ENCODE data around the gene ADGRB3. TPM values are rescaled to one million over a fixed set of nuclear protein-coding genes. Genes with fewer than 3 reads are reported as not detected.

Gene ADGRB3
- total and polyA plus RNA-seq, 12 donors = 0.47 to 2.1 (median 0.85) TPM

DNA sequence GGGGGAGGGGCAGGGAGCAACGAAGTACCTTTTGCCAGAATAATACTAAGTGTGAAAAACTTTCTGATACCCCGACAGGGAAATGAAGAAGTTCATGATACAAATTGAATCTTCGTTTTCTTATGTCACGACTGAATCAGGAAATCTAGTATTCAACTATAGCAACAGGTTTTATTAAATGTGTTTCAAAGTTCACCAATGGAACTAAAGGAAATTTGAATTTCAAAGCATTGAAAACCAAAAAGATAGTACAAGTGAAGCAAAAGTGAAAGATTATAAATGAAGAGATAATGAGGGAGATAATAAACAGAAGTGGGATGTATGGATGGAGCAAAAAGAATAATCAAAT is 333.2 kb downstream of the ADGRB3 start:
- Histone ChIP-seq H3K27ac (no peak overlapping the region), H3K9me3 (no peaks in the 10 kb centered on the region), H3K36me3 (no peaks in the 10 kb centered on the region), H3K4me1 (peaks cover 0 to 8% (median 0%) of the 10 kb centered on the region in 9 donors), H3K27me3 (no peaks in the 10 kb centered on the region), H3K4me3 (no peak overlapping the region)
- no peak for DNase-seq
- TF ChIP-seq, protein P1, sequence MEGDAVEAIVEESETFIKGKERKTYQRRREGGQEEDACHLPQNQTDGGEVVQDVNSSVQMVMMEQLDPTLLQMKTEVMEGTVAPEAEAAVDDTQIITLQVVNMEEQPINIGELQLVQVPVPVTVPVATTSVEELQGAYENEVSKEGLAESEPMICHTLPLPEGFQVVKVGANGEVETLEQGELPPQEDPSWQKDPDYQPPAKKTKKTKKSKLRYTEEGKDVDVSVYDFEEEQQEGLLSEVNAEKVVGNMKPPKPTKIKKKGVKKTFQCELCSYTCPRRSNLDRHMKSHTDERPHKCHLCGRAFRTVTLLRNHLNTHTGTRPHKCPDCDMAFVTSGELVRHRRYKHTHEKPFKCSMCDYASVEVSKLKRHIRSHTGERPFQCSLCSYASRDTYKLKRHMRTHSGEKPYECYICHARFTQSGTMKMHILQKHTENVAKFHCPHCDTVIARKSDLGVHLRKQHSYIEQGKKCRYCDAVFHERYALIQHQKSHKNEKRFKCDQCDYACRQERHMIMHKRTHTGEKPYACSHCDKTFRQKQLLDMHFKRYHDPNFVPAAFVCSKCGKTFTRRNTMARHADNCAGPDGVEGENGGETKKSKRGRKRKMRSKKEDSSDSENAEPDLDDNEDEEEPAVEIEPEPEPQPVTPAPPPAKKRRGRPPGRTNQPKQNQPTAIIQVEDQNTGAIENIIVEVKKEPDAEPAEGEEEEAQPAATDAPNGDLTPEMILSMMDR (IDR thresholded peaks at IDR 0.05) = peak in 1 of 9 donors; percentile 16
- intact Hi-C loops (cut with DNase I) = loop anchor here in 6 of 10 donors (2.0 to 10.0 kb wide), 5 partner anchors 91 to 1137 kb away; partner anchors contain the start of gene ADGRB3 (in 3 of the 6)
- no peak for ATAC-seq
- WGBS, 2 donors = 6 to 7% methylated on average over 4 of the region's 4 CpGs

DNA sequence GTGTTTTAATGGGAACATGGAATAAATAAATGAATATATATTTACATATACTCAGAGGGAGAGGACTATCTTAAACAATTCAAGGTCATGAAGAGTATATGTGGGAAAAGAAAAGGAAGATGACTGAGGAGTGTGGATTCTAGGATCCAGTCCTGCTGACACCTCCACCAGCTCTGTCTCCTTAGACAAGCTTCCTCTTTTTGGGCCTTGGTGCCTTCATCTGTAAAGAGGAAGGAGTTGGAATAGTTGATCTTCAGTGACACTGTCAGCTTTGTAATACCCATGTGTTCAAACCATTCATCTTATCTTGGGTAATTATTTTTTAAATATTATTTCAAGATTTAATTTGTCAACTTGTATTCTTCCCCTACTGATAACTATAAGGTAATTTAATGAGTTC is 338.0 kb downstream of the ADGRB3 start:
- no peak for DNase-seq
- Histone ChIP-seq H3K36me3 (no peaks in the 10 kb centered on the region), H3K4me1 (peaks cover 0 to 12% (median 4%) of the 10 kb centered on the region in 9 donors), H3K27me3 (no peaks in the 10 kb centered on the region), H3K4me3 (no peak overlapping the region), H3K27ac (no peak overlapping the region), H3K9me3 (no peaks in the 10 kb centered on the region)
- no peak for ATAC-seq
- intact Hi-C loops (cut with DNase I) = loop anchor here in 4 of 10 donors (10.0 kb wide), 5 partner anchors 192 to 742 kb away; partner anchors contain the start of gene ADGRB3 (in 1 of the 4)
- TF ChIP-seq, protein P1 (IDR thresholded peaks at IDR 0.05) = no peak

DNA sequence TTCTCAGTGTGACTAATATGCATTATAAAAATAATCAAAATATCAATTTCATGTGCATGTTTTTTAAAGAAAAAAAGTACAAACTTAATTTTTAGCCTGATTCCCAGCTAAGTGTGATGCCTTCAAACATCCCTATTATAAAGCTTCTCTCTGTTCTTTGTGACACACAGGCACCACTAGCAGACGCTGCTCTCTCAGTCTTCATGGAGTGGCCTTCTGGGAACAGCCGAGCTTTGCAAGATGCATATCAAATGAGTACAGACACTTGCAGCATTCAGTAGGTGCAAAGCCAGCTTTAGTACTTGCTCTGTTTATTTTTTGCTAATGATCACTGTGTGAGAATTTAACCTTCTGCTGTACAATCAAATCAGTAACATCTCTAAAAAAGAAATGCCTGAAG is 340.0 kb downstream of the ADGRB3 start:
- intact Hi-C loops (cut with DNase I) = loop anchor here in 5 of 10 donors (5.0 to 10.0 kb wide), 7 partner anchors 162 to 740 kb away; partner anchors contain the start of gene ADGRB3 (in 1 of the 5)
- no peak overlapping the region for H3K27ac ChIP-seq
- H3K4me3 ChIP-seq = no peak overlapping the region
- 10 to 18% methylated on average over 2 of the region's 2 CpGs for WGBS, 2 donors
- no peaks in the 10 kb centered on the region for H3K36me3 ChIP-seq
- ATAC-seq (peak in 7 of 8 donors; percentile 38 to 92 (median 74)), DNase-seq (peak in 1 of 2 donors; percentile 27)
- TF ChIP-seq, protein P1 (IDR thresholded peaks at IDR 0.05) = peak in 8 of 9 donors; percentile 24 to 63 (median 40)
- H3K9me3 ChIP-seq = no peaks in the 10 kb centered on the region
- peaks cover 0 to 12% (median 0%) of the 10 kb centered on the region in 9 donors for H3K4me1 ChIP-seq
- no peaks in the 10 kb centered on the region for H3K27me3 ChIP-seq

DNA sequence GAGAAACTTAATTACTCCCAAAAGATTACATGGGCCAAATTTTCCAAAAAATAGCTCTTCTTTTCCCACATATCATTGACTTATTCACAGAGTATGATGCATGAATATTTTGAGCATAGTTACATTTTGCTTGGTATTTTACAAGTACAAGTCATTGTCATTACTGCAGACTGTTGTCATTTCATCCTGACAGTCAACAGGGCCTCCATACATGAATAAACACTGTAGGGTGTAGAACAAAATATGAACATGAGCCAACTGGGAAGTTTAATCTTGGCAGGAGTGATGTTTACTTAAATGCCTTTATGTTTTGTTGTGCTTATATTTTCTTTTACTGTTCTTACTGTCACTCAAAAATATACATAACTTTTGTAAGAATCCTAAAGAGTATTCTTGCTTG is 340.7 kb downstream of the ADGRB3 start:
- no peaks in the 10 kb centered on the region for H3K9me3 ChIP-seq
- no peaks in the 10 kb centered on the region for H3K36me3 ChIP-seq
- H3K27me3 ChIP-seq = no peaks in the 10 kb centered on the region
- DNase-seq (no peak), ATAC-seq (no peak)
- intact Hi-C loops (cut with DNase I) = loop anchor here in 5 of 10 donors (5.0 to 10.0 kb wide), 7 partner anchors 161 to 739 kb away; partner anchors contain the start of gene ADGRB3 (in 1 of the 5)
- peaks cover 0 to 12% (median 0%) of the 10 kb centered on the region in 9 donors for H3K4me1 ChIP-seq
- no peak overlapping the region for H3K27ac ChIP-seq
- TF ChIP-seq, protein P1 (IDR thresholded peaks at IDR 0.05) = no peak
- H3K4me3 ChIP-seq = no peak overlapping the region

Measured in heart right ventricle (tissue), 16 donors.